HL-60 (cell line): ENCODE results near the gene FREM2.

Experiments
- GABPA ChIP-seq: IDR thresholded peaks from 2 replicates; pipeline ENCODE4 v1.6.1; 2012; ENCODE audit warnings: low read depth
- POLR2AphosphoS5 ChIP-seq: IDR thresholded peaks from 2 replicates; pipeline ENCODE4 v1.6.1; 2012; ENCODE audit warnings: low read depth
- SPI1 ChIP-seq: IDR thresholded peaks from 2 replicates; pipeline ENCODE4 v1.6.1; 2012; ENCODE audit warnings: low read depth, mild to moderate bottlenecking, borderline replicate concordance
- TF ChIP-seq, protein P1 (sequence below): IDR thresholded peaks from one replicate; pipeline ENCODE4 v1.5.1; 2011; ENCODE audit warnings: low read length, control low read depth, inconsistent platforms; ENCODE audit not compliant: insufficient read depth
- TF ChIP-seq, protein P2 (sequence below): IDR thresholded peaks from 2 replicates; pipeline ENCODE4 v1.6.1; 2012; ENCODE audit warnings: low read depth; ENCODE audit not compliant: insufficient replicate concordance

GRCh38 chr13:38766799-38767198, 79.9 kb downstream of the FREM2 start:
- TF ChIP-seq, protein P1, sequence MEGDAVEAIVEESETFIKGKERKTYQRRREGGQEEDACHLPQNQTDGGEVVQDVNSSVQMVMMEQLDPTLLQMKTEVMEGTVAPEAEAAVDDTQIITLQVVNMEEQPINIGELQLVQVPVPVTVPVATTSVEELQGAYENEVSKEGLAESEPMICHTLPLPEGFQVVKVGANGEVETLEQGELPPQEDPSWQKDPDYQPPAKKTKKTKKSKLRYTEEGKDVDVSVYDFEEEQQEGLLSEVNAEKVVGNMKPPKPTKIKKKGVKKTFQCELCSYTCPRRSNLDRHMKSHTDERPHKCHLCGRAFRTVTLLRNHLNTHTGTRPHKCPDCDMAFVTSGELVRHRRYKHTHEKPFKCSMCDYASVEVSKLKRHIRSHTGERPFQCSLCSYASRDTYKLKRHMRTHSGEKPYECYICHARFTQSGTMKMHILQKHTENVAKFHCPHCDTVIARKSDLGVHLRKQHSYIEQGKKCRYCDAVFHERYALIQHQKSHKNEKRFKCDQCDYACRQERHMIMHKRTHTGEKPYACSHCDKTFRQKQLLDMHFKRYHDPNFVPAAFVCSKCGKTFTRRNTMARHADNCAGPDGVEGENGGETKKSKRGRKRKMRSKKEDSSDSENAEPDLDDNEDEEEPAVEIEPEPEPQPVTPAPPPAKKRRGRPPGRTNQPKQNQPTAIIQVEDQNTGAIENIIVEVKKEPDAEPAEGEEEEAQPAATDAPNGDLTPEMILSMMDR = no peak
- TF ChIP-seq POLR2AphosphoS5 = no peak
- no peak for TF ChIP-seq GABPA
- TF ChIP-seq, protein P2, sequence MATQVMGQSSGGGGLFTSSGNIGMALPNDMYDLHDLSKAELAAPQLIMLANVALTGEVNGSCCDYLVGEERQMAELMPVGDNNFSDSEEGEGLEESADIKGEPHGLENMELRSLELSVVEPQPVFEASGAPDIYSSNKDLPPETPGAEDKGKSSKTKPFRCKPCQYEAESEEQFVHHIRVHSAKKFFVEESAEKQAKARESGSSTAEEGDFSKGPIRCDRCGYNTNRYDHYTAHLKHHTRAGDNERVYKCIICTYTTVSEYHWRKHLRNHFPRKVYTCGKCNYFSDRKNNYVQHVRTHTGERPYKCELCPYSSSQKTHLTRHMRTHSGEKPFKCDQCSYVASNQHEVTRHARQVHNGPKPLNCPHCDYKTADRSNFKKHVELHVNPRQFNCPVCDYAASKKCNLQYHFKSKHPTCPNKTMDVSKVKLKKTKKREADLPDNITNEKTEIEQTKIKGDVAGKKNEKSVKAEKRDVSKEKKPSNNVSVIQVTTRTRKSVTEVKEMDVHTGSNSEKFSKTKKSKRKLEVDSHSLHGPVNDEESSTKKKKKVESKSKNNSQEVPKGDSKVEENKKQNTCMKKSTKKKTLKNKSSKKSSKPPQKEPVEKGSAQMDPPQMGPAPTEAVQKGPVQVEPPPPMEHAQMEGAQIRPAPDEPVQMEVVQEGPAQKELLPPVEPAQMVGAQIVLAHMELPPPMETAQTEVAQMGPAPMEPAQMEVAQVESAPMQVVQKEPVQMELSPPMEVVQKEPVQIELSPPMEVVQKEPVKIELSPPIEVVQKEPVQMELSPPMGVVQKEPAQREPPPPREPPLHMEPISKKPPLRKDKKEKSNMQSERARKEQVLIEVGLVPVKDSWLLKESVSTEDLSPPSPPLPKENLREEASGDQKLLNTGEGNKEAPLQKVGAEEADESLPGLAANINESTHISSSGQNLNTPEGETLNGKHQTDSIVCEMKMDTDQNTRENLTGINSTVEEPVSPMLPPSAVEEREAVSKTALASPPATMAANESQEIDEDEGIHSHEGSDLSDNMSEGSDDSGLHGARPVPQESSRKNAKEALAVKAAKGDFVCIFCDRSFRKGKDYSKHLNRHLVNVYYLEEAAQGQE = no peak
- TF ChIP-seq SPI1 = no peak
